Measurements from ENCODE around the gene TBX18.

TBX18 gene

GRCh38 chr6:84779380-84779779, 15.0 kb upstream of the TBX18 start:
- Histone ChIP-seq H3K9ac (ENCODE audit: low read depth, low read length) (no peak overlapping the region), H3K9me3 (ENCODE audit: control insufficient read depth, insufficient read depth, low read length) (no peaks in the 10 kb centered on the region), H3K36me3 (ENCODE audit: insufficient read depth, low read length) (no peaks in the 10 kb centered on the region), H3K4me1 (ENCODE audit: insufficient read depth, low read length) (no peaks in the 10 kb centered on the region)

GRCh38 chr6:84777888-84778287, 13.5 kb upstream of the TBX18 start:
- no peaks in the 10 kb centered on the region for H3K4me1 ChIP-seq (ENCODE audit: insufficient read depth, low read length)
- H3K9ac ChIP-seq (ENCODE audit: low read depth, low read length), result no peak overlapping the region
- H3K36me3 ChIP-seq (ENCODE audit: insufficient read depth, low read length), result no peaks in the 10 kb centered on the region
- H3K9me3 ChIP-seq (ENCODE audit: control insufficient read depth, insufficient read depth, low read length), result no peaks in the 10 kb centered on the region

- H3K4me1 ChIP-seq (ENCODE audit: insufficient read depth, low read length), result no peaks in the 10 kb centered on the region
- no peak overlapping the region for H3K9ac ChIP-seq (ENCODE audit: low read depth, low read length)
- H3K36me3 ChIP-seq (ENCODE audit: insufficient read depth, low read length), result no peaks in the 10 kb centered on the region
- no peaks in the 10 kb centered on the region for H3K9me3 ChIP-seq (ENCODE audit: control insufficient read depth, insufficient read depth, low read length)
Measured at GRCh38 chr6:84776392-84776791, 12.0 kb upstream of the TBX18 start.

GRCh38 chr6:84775751-84776150, 11.4 kb upstream of the TBX18 start:
- H3K9ac ChIP-seq (ENCODE audit: low read depth, low read length), result no peak overlapping the region
- no peaks in the 10 kb centered on the region for H3K36me3 ChIP-seq (ENCODE audit: insufficient read depth, low read length)
- no peaks in the 10 kb centered on the region for H3K4me1 ChIP-seq (ENCODE audit: insufficient read depth, low read length)
- H3K9me3 ChIP-seq (ENCODE audit: control insufficient read depth, insufficient read depth, low read length), result no peaks in the 10 kb centered on the region

GRCh38 chr6:84774985-84775284, 10.5 kb upstream of the TBX18 start:
- Histone ChIP-seq H3K4me1 (ENCODE audit: insufficient read depth, low read length) (no peaks in the 10 kb centered on the region), H3K9ac (ENCODE audit: low read depth, low read length) (peak overlapping the region; percentile 64; the same call in 1 of the 2 replicates), H3K9me3 (ENCODE audit: control insufficient read depth, insufficient read depth, low read length) (no peaks in the 10 kb centered on the region)

GRCh38 chr6:84774157-84774984, 10.0 kb upstream of the TBX18 start:
- Histone ChIP-seq H3K9me3 (ENCODE audit: control insufficient read depth, insufficient read depth, low read length) (no peaks in the 10 kb centered on the region), H3K36me3 (ENCODE audit: insufficient read depth, low read length) (no peaks in the 10 kb centered on the region), H3K9ac (ENCODE audit: low read depth, low read length) (peak overlapping the region; percentile 64; the same call in 1 of the 2 replicates), H3K4me1 (ENCODE audit: insufficient read depth, low read length) (no peaks in the 10 kb centered on the region)

More at GRCh38 chr6:84774985-84775284, 10.5 kb upstream of the TBX18 start:
- no peaks in the 10 kb centered on the region for H3K36me3 ChIP-seq (ENCODE audit: insufficient read depth, low read length)

GRCh38 chr6:84773431-84774156, 9.2 kb upstream of the TBX18 start:
- H3K9me3 ChIP-seq (ENCODE audit: control insufficient read depth, insufficient read depth, low read length), result no peaks in the 10 kb centered on the region
- no peaks in the 10 kb centered on the region for H3K36me3 ChIP-seq (ENCODE audit: insufficient read depth, low read length)
- H3K4me1 ChIP-seq (ENCODE audit: insufficient read depth, low read length), result no peaks in the 10 kb centered on the region
- H3K9ac ChIP-seq (ENCODE audit: low read depth, low read length), result peak overlapping the region; percentile 64; the same call in 1 of the 2 replicates

- H3K9ac ChIP-seq (ENCODE audit: low read depth, low read length), result peak overlapping the region; percentile 64; the same call in 1 of the 2 replicates
Measured at GRCh38 chr6:84773133-84773430, 8.7 kb upstream of the TBX18 start.

GRCh38 chr6:84772428-84773132, 8.2 kb upstream of the TBX18 start:
- no peaks in the 10 kb centered on the region for H3K4me1 ChIP-seq (ENCODE audit: insufficient read depth, low read length)
- no peaks in the 10 kb centered on the region for H3K9me3 ChIP-seq (ENCODE audit: control insufficient read depth, insufficient read depth, low read length)
- H3K36me3 ChIP-seq (ENCODE audit: insufficient read depth, low read length), result no peaks in the 10 kb centered on the region
- H3K9ac ChIP-seq (ENCODE audit: low read depth, low read length), result peak overlapping the region; percentile 64; the same call in 1 of the 2 replicates

More at GRCh38 chr6:84773133-84773430, 8.7 kb upstream of the TBX18 start:
- no peaks in the 10 kb centered on the region for H3K4me1 ChIP-seq (ENCODE audit: insufficient read depth, low read length)
- no peaks in the 10 kb centered on the region for H3K9me3 ChIP-seq (ENCODE audit: control insufficient read depth, insufficient read depth, low read length)
- no peaks in the 10 kb centered on the region for H3K36me3 ChIP-seq (ENCODE audit: insufficient read depth, low read length)

GRCh38 chr6:84771756-84772356, 7.5 kb upstream of the TBX18 start:
- Histone ChIP-seq H3K9me3 (ENCODE audit: control insufficient read depth, insufficient read depth, low read length) (no peaks in the 10 kb centered on the region), H3K9ac (ENCODE audit: low read depth, low read length) (no peak overlapping the region), H3K4me1 (ENCODE audit: insufficient read depth, low read length) (no peaks in the 10 kb centered on the region), H3K36me3 (ENCODE audit: insufficient read depth, low read length) (no peaks in the 10 kb centered on the region)

- no peaks in the 10 kb centered on the region for H3K9me3 ChIP-seq (ENCODE audit: control insufficient read depth, insufficient read depth, low read length)
- H3K4me1 ChIP-seq (ENCODE audit: insufficient read depth, low read length), result no peaks in the 10 kb centered on the region
- no peak overlapping the region for H3K9ac ChIP-seq (ENCODE audit: low read depth, low read length)
- H3K36me3 ChIP-seq (ENCODE audit: insufficient read depth, low read length), result no peaks in the 10 kb centered on the region
Measured at GRCh38 chr6:84771125-84771755, 6.8 kb upstream of the TBX18 start.

- H3K9me3 ChIP-seq (ENCODE audit: control insufficient read depth, insufficient read depth, low read length), result 0 out of 2 replicates have a peak, but pooled peaks cover under 1% of the 10 kb centered on the region
- H3K36me3 ChIP-seq (ENCODE audit: insufficient read depth, low read length), result no peaks in the 10 kb centered on the region
- no peak overlapping the region for H3K9ac ChIP-seq (ENCODE audit: low read depth, low read length)
- no peaks in the 10 kb centered on the region for H3K4me1 ChIP-seq (ENCODE audit: insufficient read depth, low read length)
Measured at GRCh38 chr6:84770521-84770920, 6.1 kb upstream of the TBX18 start.

- Histone ChIP-seq H3K4me1 (ENCODE audit: insufficient read depth, low read length) (no peaks in the 10 kb centered on the region), H3K9ac (ENCODE audit: low read depth, low read length) (no peak overlapping the region), H3K9me3 (ENCODE audit: control insufficient read depth, insufficient read depth, low read length) (0 out of 2 replicates have a peak, but pooled peaks cover 3% of the 10 kb centered on the region), H3K36me3 (ENCODE audit: insufficient read depth, low read length) (no peaks in the 10 kb centered on the region)
Measured at GRCh38 chr6:84769306-84769705, 4.9 kb upstream of the TBX18 start.

Measured in ES-I3 (cell line).